Ishikawa (cell line): ENCODE measurements around the gene CLECL1.

ENCODE experiments used
- EGR1 ChIP-seq: IDR thresholded peaks from 2 replicates; pipeline ENCODE4 v1.6.1; 2012
- RAD21 ChIP-seq: IDR thresholded peaks from 2 replicates; pipeline ENCODE4 v1.6.1; 2012; ENCODE audit warnings: low read depth
- TF ChIP-seq, protein P1 (sequence below): IDR thresholded peaks from 2 replicates; pipeline ENCODE4 v1.6.1; 2012; ENCODE audit warnings: low read depth, mild to moderate bottlenecking

- TF ChIP-seq, protein P1, sequence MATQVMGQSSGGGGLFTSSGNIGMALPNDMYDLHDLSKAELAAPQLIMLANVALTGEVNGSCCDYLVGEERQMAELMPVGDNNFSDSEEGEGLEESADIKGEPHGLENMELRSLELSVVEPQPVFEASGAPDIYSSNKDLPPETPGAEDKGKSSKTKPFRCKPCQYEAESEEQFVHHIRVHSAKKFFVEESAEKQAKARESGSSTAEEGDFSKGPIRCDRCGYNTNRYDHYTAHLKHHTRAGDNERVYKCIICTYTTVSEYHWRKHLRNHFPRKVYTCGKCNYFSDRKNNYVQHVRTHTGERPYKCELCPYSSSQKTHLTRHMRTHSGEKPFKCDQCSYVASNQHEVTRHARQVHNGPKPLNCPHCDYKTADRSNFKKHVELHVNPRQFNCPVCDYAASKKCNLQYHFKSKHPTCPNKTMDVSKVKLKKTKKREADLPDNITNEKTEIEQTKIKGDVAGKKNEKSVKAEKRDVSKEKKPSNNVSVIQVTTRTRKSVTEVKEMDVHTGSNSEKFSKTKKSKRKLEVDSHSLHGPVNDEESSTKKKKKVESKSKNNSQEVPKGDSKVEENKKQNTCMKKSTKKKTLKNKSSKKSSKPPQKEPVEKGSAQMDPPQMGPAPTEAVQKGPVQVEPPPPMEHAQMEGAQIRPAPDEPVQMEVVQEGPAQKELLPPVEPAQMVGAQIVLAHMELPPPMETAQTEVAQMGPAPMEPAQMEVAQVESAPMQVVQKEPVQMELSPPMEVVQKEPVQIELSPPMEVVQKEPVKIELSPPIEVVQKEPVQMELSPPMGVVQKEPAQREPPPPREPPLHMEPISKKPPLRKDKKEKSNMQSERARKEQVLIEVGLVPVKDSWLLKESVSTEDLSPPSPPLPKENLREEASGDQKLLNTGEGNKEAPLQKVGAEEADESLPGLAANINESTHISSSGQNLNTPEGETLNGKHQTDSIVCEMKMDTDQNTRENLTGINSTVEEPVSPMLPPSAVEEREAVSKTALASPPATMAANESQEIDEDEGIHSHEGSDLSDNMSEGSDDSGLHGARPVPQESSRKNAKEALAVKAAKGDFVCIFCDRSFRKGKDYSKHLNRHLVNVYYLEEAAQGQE = no peak
- TF ChIP-seq RAD21 = no peak
- no peak for TF ChIP-seq EGR1
Measured at GRCh38 chr12:9699269-9699897, 33.5 kb downstream of the CLECL1 start.
